HG03175 (cell line): ENCODE data around the gene GRM4.

ENCODE experiments used
- ATAC-seq: cut with Tn5 transposase; IDR thresholded peaks from one replicate; pipeline ENCODE4 v1.9.1; 2021; ENCODE audit warnings: mild to moderate bottlenecking, moderate library complexity; ENCODE audit not compliant: unreplicated experiment

GRM4 gene

DNA sequence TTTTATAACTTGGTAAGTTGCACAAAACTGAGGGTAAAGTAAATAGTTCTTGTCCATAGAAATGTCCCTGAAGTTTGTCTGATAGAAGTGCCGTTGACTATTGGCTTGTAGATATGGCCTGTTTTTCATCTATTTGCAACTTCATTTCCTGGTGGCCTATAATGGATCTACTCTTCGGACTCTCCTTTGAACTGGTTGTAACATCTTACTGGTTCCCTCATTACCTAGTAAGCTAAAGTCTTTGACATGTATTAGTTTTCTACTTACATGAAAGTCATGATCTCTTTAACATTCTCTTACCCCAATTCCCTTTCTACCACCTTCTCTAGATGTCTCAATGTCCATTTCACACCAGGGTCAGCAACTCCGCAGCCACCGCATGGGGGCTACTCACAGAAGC, 146.3 kb downstream of the GRM4 start:
- no peak for ATAC-seq

DNA sequence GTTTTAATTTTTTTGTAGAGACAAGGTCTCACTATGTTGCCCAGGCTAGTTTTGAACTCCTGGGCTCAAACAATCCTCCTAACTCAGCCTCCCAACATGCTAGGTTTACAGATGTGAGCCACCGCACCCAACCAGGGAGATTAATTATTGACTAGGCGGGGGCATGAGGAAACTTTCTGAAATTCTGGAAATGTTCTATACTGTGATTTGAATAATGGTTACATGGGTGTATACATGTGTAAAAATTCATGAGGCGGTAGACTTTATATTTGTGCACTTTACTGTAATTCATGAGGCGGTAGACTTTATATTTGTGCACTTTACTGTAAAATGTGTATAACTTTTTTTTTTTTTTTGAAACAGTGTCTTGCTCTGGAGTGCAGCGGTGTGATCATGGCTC, 147.2 kb downstream of the GRM4 start:
- ATAC-seq = no peak

DNA sequence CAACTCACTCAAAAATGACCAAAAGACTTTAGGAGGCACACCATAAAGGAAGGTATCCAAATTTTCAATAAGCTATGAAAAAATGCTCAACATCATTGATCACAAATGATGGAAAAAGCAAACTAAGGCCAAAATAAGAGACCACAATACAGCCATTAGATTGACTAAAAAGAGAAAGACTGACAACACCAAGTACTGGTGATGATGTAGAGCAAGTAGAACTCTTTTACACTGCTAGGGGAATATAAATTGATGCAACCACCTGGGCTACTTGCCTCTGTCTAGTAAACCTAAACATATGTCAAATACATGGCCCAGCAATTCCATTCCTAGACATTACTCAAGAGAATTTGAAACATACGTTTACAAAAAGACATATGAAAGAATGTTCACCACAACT, 148.6 kb downstream of the GRM4 start:
- ATAC-seq = no peak

DNA sequence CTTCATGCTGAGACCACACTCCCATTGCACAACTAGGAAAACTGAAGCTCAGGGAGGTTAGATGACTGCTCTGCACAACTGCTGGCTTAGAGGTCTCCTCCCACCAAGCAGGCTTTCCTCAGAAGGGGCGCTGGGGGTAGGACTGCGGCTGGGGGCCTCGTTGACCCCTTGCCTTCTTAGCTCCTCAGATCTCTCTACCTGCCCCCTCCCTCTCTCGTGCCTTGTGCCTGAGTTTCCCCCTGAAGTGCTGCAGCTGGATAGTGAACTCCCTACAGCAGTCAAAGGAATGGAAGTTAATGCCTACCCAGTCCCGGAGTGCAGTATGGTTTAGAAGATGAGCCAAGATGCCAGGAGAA, 149.8 kb downstream of the GRM4 start:
- no peak for ATAC-seq

DNA sequence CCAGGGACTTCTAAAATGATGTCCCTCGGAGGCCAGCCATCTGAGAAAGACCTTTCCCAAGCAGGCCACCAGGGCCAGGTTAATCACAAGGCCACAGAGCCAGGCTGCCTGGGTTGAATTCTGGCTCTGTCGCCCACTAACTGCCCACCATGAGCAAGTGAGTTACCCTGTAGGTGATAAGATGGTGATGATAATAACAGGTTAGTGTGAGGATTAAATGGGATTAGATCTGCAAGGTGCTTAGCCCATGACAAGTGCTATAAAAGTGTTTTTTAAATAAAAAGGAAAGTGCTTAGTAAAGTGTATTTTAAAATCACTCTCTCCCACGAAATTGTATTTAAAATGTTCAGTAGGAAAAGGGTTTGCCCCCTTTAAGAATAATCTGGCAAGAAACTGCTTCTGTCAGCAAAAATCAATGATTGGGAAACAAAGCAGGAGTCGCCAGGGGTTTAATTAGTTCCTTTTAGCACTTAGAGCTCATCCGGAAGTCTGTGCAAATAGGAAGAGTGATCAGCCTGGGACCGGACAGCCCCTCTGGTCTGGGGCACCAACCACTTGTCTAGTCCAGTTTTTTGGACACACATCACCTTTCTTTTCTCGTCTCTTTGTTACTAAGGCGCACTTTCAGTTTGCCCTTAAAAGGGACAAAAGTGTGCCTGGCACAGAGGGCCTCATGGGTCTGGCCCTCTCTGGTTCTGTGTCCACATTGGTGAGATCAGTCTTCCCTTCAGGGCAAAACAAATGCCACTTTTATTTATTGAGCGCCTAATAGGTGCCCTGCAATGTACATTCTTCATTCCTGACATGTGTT, 150.4 kb downstream of the GRM4 start:
- no peak for ATAC-seq

DNA sequence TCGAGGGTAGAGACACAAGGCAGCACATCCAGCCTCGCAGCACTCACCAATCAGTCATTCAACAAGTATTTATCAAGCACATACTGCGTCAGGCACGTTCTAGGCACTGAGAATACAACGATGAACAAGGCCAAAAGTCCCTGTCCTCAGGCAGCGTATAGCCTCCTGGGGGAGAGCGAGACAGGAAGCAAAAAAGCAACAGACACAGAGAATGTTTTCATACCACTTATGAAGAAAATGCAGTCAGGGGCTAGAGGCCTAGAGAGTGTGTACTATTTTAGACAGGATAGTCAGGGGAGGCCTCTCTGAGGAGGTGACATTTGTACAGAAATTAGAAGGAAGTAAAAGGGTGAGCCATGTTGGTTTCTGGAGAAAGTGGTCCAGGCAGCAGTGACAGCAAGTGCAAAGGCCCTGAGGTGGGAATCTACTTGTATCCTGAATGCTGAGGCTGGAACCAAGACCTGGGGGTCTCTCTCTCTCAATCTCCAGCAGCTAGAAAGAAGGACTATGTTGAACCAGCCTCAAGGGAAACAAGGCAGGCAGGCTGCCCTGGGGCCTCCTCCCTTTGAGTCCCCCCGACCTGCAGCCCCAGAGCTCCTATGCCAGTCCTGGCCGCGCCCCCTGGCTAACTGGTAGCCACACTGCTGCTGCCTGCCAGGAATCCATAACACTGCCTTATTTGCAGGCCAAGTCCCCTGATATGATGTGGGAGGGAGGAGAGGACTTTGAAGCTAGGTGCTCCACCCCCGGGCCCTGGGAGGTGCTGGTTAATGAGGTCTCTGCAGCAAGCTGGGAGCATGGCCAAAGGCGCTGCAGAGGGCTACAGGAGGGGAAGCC, 151.2 kb downstream of the GRM4 start:
- ATAC-seq = no peak

DNA sequence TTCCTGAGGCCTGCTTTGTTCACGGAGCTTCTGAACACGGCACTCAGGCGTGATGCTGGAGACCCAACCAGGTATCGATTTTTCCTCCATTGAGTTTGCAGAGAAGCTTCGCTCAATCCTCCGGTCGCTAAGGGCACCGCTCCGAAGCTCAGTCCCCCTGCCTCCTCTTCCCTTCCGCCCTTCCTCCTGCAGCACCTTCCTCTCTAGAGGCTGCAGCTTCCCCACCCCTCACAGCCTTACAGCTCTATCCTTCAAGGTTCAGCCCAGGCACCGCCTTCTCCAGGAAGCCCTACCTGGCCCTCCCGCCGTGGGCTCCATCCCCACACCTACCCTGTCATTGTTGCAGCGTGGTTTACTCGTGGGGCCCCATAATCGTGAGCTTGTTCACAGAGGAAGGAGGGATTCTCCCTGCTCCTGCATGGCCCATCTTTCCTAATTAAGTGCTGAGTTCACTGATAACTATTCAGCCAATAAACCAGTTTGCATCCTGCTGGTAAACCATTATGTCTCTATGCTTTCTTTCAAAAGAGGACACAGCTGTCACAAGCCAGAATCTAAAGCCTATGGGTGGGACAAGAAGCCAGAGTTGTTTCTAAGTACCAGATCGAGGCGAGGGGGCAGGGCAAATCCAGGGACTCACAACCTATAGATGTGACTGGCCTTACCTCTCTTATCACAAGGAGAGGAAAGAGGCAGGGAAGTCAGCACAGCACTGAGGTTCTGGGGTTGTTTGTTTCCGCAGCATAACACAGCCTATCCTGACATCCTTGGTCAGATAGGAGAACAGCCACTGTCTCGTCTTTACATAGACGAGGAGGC, 152.0 kb downstream of the GRM4 start:
- ATAC-seq = no peak

DNA sequence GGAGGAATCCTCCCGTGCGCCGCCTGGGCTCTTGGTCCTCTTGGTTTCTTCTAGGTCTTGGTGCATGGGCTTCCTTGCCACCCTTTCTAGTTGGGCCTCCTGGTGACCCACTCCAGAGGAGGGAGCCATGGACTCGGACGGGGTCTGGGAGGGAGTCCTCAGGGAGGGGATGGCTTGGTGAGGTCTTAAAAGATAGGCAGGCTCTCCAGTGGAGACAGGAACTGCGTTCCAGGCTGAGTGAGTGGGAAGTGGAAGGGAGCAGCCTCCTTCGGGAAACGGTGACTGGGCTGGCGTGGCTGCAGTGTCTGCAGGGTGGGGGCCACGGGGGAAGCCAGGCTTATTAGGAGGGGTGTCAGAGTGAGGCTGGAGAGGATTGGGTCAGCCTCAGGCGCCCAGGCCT, 152.8 kb downstream of the GRM4 start:
- no peak for ATAC-seq

DNA sequence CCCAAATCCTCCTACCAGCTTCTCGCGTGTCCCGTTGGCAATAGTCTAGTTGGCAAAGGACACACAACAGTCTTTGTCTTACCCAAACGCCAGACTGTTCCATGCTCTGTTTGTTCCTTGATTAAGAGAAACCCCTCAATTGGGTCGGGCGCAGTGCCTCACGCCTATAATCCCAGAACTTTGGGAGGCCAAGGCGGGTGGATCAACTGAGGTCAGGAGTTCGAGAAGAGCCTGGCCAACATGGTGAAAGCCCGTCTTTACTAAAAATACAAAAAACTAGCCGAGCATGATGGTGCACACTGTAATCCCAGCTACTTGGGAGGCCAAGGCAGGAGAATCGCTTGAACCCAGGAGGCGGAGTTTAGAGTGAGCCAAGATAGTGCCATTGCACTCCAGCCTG, 153.7 kb downstream of the GRM4 start:
- ATAC-seq = no peak

DNA sequence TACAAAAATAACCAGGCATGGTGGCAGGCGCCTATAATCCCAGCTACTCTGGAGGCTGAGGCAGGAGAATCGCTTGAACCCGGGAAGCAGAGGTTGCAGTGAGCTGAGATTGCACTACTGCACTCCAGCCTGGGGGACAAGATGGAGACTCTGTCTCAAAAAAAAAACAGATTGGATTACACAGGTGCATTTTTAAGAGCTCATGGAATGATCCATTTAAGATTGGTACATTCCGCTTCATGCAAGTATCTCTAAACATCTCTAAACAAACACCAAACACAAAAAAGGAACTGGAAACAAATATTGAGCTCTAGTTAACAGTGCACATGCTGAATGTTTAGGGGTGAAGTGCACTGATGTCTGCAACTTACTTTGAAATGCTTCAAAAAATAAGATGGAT, 154.3 kb downstream of the GRM4 start:
- ATAC-seq = no peak

DNA sequence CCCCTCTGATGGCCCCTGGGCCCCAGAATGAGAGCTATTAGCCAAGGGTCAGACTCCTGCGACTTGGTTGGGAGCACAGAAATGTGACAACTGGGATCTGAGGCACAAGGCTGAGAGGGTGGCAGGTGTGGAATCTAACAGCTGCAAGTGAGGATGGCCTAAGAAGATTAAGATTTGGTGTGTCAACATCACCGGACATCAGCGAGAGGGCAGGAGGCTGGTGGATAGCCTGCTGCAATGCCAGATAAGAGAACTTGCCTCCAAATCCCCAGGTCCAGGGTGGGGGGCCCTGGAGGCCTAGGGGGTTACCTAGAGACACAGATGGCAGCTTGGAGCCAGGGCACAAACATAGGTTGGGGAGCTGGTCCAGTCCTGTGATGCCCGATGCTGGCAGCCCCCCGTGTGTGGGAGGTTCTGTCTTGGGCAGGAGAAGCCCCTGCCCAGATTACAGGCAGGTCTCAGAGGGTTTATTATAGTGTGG, 155.8 kb downstream of the GRM4 start:
- ATAC-seq = no peak

DNA sequence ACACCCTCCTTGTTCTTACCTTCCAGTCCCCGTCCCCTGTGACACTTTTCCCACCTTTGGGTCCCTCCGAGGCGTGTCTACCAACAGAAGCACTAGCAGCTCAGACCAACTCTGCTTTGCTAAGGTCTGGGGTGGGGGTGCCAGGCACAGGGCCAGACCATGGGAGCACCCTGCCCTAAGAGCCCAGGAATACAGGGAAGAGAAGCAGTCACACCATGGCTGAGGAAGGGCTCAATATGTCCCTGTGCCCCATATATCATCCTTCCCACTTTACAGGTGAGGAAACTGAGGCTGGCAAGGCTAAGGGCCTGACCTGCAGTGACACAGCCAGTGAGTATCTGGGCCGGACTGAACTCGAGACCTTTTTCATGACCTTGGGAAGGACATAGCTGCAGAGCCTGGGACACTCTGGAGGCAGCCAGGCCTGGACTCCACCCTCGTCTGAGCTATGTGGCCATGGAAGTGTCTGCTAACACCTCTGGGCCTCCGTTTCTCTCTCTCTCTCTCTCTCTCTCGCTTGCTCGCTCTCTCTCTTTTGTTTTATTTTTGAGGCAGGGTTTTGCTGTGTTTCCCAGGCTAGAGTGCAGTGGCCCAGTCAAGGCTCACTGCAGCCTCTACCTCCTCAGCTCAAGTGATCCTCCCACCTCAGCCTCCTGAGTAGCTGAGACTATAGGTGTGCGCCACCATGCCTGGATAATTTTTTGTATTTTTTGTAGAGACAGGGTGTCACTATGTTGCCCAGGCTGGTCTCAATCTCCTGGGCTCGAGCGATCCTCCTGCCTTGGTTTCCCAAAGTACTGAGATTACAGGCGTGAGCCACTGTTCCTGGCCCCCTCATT, 156.7 kb downstream of the GRM4 start:
- ATAC-seq = no peak

DNA sequence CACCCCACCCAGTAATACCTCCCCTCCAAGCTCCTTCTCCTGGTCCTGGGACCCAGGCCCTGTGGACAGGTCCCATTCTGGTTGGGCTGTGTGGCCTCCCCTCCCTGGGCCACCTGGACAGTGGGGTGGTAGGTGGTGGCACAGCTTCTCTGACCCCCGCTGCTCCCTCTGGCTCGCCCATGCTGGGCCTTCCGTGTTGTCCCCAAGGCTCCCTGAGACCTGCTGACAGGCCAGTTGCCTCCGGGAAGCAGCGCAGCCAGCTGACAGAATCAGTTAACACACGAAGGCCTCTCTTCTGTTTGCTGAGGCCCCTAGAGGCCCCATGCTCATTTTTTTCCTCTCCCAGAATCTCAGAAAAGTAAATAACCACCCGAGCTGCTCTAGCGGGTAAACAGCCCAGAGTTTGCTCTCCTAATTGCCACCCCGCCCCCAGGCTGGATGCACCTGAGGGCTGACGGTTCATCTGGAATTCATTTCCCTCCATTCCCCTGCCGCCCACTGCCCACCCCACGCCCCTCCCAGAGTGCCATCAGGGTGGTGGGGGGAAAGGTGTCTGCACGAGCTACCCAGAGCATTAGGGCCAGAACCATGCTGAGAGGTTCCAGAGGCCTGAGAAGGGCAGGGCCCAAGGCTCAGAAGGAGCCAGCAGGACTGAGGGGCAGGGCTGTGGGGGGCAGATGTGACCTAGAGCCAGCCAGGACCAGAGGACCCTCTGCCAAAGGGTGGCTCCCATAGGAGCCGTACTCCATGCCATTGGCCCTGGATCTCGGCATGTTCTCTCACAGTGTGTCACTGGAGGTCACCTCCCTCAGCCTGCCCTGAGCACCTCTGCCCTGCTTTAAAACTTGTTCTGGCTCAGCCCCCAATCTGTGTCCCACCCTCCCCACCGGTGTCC, 157.5 kb downstream of the GRM4 start:
- no peak for ATAC-seq

DNA sequence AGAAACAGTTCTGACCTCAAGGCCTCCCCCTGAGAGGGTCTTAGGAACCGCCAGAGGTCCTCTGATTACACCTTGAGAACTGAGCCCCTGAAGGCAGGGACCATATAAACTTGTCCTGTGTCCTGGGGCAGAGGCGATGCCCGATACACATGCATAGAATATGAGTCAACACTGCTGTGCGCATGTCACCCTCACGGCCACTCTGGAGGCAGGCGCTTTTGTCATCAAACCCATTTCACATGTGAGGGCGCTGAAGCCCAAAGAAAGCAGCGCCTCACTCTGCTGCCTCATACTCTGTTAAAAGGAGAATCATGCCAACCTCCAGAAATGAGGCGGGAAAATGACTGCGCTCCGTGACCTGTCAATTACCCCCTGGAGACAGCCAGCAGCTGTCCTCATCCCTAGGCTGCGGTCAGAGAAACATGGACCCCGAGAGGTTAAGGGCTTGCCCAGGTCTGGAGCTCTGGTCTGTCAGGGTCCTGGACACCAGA, 158.3 kb downstream of the GRM4 start:
- ATAC-seq = no peak

DNA sequence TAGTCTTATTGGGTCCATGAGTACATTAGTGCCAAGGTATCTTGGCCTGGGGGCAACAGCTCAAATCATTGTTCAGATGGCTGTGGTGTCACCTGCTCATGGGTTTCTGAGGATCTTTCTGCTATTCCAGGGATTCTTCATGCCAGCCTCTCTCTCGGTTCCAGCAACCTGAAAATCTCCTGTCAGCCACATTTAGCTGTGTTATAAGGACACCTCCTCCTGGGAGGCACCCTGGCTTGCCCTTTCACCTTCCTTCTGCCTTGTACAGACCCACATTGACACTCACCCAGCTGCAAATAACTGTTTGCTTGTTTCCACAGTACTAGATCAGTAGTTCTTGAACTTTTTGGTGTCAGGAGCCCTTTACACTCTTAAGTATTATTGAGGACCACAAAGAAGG, 159.9 kb downstream of the GRM4 start:
- no peak for ATAC-seq

DNA sequence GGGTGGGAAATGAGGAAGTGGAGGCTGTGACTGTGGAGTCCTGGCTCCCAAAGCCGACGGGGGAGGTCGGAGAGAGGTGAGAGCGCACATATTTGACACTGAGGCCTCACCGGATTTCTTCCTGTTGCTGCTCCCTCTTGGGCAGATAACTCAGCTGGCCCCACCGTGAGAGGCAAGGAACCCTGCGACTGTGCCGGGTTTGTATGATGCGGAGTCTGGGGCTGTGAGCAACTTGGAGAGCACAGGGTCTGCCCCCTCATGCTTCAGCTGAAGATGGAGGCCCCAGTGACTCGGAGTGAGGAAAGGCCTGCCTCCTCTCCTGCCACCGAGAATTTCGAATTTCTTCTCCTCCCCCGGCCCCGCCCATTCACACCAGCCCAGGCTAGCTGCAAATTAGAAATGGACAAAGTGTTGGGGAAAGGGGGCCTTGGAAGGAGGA, 160.6 kb downstream of the GRM4 start:
- no peak for ATAC-seq

DNA sequence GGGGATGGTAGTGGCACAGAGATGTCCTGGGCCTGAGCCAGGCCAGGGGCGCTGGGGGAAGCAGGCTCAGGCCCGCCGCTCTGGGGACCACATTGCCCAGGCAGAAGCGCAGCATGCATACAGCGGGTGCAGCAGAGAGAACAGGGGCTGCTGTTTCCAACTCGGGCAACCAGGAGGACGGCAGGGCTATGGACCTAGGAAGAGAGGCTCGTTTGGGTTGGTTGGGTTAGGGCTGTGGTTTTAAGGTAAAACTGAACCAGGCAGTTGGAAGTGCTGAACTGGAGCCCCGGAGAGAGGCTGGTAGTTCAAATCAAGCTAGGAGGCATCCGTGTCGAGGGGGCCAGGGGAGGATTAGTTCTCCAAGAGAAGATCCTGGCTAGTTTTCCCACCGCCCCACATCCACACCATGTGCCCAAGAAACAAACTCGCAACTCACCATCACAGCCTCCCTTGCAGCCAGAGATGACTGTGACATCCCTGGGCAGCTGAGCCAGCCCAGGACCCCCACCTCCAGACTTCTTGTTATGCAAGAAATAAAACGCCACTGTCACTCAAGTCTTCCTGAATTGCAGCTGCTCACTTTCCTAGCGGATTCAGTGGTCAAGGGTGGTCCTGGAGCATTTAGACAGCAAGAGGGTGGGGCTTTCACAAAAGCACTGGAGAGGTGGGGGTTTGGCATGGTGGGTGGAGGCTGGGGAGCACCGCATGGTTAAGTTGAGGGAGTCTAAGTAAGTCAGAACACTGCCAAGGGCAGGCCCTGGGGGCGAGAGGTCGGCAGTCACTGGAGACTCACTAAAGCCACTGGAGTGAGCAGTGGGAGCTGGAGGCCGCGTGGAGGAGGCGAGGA, 161.2 kb downstream of the GRM4 start:
- no peak for ATAC-seq

DNA sequence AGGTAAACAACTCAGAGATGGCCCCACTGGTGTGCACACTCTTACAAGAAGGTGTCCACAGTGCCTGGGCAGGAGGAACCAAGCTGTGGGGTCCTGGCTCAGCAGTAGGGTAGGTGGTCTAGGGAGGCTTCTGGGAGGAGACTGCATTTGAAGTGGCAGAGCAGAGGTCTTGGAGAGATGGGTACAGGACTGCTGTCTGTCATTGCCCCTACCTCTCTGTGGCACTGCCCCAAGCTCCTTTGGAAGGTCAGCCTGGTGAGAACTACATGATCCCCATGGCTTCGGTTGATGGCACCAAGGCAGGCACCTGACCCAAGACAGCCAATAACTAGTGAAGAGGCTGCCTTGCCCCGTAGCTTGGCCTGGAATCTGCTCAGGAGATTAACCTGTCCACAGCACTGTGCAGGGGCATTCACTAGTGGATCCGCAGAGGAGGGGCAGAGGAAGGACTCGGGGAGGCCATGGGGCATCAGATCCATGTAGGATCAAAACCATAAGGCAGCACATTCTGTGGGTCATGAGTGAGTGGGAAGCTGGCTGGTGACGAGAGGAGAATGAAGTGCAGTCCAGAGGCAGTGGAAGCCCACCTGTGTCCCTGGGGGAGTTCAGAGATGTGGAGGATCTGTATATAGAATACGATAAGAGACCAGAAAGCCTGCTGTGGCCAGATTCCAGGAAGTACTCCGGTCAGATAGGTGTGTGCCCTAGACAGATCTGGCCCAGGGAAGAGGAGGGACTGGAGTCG, 162.0 kb downstream of the GRM4 start:
- ATAC-seq = no peak
